Measurements from ENCODE around the gene CHD6.

Gene CHD6

GRCh38 chr20:41386502-41387427 is 231.4 kb downstream of the CHD6 start:
- no peak for DNase-seq

GRCh38 chr20:41382791-41383305 is 235.3 kb downstream of the CHD6 start:
- DNase-seq, result no peak

- DNase-seq, result no peak
Measured at GRCh38 chr20:41380551-41381193, 237.5 kb downstream of the CHD6 start.

GRCh38 chr20:41379551-41379950 is 238.6 kb downstream of the CHD6 start:
- no peak for DNase-seq

- no peak for DNase-seq
Measured at GRCh38 chr20:41377275-41377674, 240.9 kb downstream of the CHD6 start.

- DNase-seq, result no peak
Measured at GRCh38 chr20:41376349-41376748, 241.8 kb downstream of the CHD6 start.

- DNase-seq, result no peak
Measured at GRCh38 chr20:41375846-41376245, 242.3 kb downstream of the CHD6 start.

- DNase-seq, result no peak
Measured at GRCh38 chr20:41373931-41374920, 244.0 kb downstream of the CHD6 start.

GRCh38 chr20:41373251-41373783 is 244.9 kb downstream of the CHD6 start:
- no peak for DNase-seq

- no peak for DNase-seq
Measured at GRCh38 chr20:41371371-41371770, 246.8 kb downstream of the CHD6 start.

- DNase-seq, result no peak
Measured at GRCh38 chr20:41370176-41370575, 248.0 kb downstream of the CHD6 start.

GRCh38 chr20:41369673-41370072 is 248.5 kb downstream of the CHD6 start:
- no peak for DNase-seq

GRCh38 chr20:41367956-41368355 is 250.2 kb downstream of the CHD6 start:
- no peak for DNase-seq

GRCh38 chr20:41367393-41367695 is 250.8 kb downstream of the CHD6 start:
- no peak for DNase-seq

- DNase-seq, result no peak
Measured at GRCh38 chr20:41366546-41367392, 251.4 kb downstream of the CHD6 start, which contains the start of gene EMILIN3. TSS of gene EMILIN3 (minus strand) at chr20:41366818. CDS start at chr20:41366634, 184 bp downstream.

- no peak for DNase-seq
Measured at GRCh38 chr20:41365777-41366545, 252.2 kb downstream of the CHD6 start.

- DNase-seq, result no peak
Measured at GRCh38 chr20:41364967-41365765, 253.0 kb downstream of the CHD6 start.

- no peak for DNase-seq
Measured at GRCh38 chr20:41364236-41364855, 253.8 kb downstream of the CHD6 start.

GRCh38 chr20:41363601-41364000 is 254.6 kb downstream of the CHD6 start:
- no peak for DNase-seq

All from activated CD4-positive, CD25-positive, alpha-beta regulatory T cell treated with anti-CD3 and anti-CD28 coated beads, Interleukin-2, amount 50 U/mL, for 72 hours (primary cell).